H1 (cell line): ENCODE measurements around the gene BCHE.

ENCODE experiments used
- CBX8 ChIP-seq: fragments of 300-800, 300-1000 bp; sonication (generic); IDR thresholded peaks from 2 replicates; pipeline ENCODE4 v1.7.1; 2016; ENCODE audit warnings: low read depth, low read length, borderline replicate concordance
- EZH2 ChIP-seq: fragments of 200-600 bp; sonication (generic); IDR thresholded peaks from 2 replicates; pipeline ENCODE4 v1.7.1; 2012; ENCODE audit warnings: low read depth, mild to moderate bottlenecking, moderate library complexity, low read length, inconsistent platforms; ENCODE audit not compliant: severe bottlenecking
- HDAC2 ChIP-seq, 2 experiments: fragments of 300-600 bp in 1 of 2; sonication (generic) in 1 of 2; IDR thresholded peaks; 2 replicates each; pipeline ENCODE4 v1.6.1; 2011 to 2012; ENCODE audit warnings: low read depth in 2 of 2, low read length in 2 of 2, mild to moderate bottlenecking in 2 of 2, moderate library complexity in 2 of 2, borderline replicate concordance in 1 of 2, inconsistent platforms in 1 of 2
- NRF1 ChIP-seq: IDR thresholded peaks from 2 replicates; pipeline ENCODE4 v1.6.1; 2011; ENCODE audit warnings: mild to moderate bottlenecking, low read depth, low read length, improper control_type of control experiment
- POLR2A ChIP-seq, 2 experiments: IDR thresholded peaks; 1 replicate in 1 of 2; 2 replicates in 1 of 2; pipeline ENCODE4 v1.6.1; 2011; ENCODE audit warnings: low read depth in 2 of 2, low read length in 2 of 2, mild to moderate bottlenecking in 2 of 2; ENCODE audit errors: control extremely low read depth in 1 of 2
- RXRA ChIP-seq: IDR thresholded peaks from 2 replicates; pipeline ENCODE4 v1.6.1; 2011; ENCODE audit warnings: low read depth, mild to moderate bottlenecking, low read length, moderate library complexity; ENCODE audit not compliant: insufficient read depth
- YY1 ChIP-seq: IDR thresholded peaks from 2 replicates; pipeline ENCODE4 v1.6.1; 2011; ENCODE audit warnings: low read depth, mild to moderate bottlenecking, low read length
- TF ChIP-seq, protein P1 (sequence below), 3 experiments: IDR thresholded peaks; 1 replicate in 2 of 3; 2 replicates in 1 of 3; pipeline versions ENCODE4 v1.5.1 to v1.6.1; 2011; ENCODE audit warnings: low read length in 3 of 3, mild to moderate bottlenecking in 3 of 3, inconsistent platforms in 2 of 3, low read depth in 1 of 3, moderate library complexity in 1 of 3; ENCODE audit not compliant: insufficient read depth in 1 of 3; ENCODE audit errors: control extremely low read depth in 1 of 3
- TF ChIP-seq, protein P2 (sequence below): fragments of 300-600 bp; sonication (generic); IDR thresholded peaks from 2 replicates; pipeline ENCODE4 v1.7.1; 2012; ENCODE audit warnings: low read length, moderate library complexity, mild to moderate bottlenecking, inconsistent platforms; ENCODE audit not compliant: insufficient replicate concordance

DNA sequence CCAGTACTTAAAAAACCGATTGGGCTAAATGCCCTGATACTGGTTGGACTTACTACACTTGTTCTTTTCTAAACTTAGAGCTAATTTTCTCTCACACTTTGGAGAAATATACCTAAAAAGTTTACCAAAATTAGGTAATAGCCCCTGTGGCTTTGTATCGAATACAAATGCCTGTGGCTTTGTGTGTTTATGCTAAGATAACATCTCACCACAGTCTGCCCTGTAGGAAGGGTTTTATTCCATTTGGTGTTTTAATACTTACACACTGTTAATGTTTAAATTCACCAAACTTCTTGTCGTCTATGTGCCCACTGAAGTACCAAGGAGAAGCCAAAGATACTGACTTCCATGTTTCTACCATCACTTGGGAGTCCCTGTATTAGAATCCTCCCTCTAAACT, 66.4 kb downstream of the BCHE start:
- TF ChIP-seq YY1 (no peak), CBX8 (no peak), RXRA (no peak), POLR2A (IDR thresholded peaks at IDR 0.05; ENCODE audit: control extremely low read depth in 1 of 2, low read depth in 2 of 2, low read length in 2 of 2) (no peak), HDAC2 (IDR thresholded peaks at IDR 0.05; ENCODE audit: borderline replicate concordance in 1 of 2, low read depth in 2 of 2, low read length in 2 of 2) (no peak), EZH2 (no peak), NRF1 (no peak)
- TF ChIP-seq, protein P1, sequence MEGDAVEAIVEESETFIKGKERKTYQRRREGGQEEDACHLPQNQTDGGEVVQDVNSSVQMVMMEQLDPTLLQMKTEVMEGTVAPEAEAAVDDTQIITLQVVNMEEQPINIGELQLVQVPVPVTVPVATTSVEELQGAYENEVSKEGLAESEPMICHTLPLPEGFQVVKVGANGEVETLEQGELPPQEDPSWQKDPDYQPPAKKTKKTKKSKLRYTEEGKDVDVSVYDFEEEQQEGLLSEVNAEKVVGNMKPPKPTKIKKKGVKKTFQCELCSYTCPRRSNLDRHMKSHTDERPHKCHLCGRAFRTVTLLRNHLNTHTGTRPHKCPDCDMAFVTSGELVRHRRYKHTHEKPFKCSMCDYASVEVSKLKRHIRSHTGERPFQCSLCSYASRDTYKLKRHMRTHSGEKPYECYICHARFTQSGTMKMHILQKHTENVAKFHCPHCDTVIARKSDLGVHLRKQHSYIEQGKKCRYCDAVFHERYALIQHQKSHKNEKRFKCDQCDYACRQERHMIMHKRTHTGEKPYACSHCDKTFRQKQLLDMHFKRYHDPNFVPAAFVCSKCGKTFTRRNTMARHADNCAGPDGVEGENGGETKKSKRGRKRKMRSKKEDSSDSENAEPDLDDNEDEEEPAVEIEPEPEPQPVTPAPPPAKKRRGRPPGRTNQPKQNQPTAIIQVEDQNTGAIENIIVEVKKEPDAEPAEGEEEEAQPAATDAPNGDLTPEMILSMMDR (IDR thresholded peaks at IDR 0.05; ENCODE audit: control extremely low read depth in 1 of 3, insufficient read depth in 1 of 3, low read depth in 1 of 3, low read length in 3 of 3): no peak
- TF ChIP-seq, protein P2, sequence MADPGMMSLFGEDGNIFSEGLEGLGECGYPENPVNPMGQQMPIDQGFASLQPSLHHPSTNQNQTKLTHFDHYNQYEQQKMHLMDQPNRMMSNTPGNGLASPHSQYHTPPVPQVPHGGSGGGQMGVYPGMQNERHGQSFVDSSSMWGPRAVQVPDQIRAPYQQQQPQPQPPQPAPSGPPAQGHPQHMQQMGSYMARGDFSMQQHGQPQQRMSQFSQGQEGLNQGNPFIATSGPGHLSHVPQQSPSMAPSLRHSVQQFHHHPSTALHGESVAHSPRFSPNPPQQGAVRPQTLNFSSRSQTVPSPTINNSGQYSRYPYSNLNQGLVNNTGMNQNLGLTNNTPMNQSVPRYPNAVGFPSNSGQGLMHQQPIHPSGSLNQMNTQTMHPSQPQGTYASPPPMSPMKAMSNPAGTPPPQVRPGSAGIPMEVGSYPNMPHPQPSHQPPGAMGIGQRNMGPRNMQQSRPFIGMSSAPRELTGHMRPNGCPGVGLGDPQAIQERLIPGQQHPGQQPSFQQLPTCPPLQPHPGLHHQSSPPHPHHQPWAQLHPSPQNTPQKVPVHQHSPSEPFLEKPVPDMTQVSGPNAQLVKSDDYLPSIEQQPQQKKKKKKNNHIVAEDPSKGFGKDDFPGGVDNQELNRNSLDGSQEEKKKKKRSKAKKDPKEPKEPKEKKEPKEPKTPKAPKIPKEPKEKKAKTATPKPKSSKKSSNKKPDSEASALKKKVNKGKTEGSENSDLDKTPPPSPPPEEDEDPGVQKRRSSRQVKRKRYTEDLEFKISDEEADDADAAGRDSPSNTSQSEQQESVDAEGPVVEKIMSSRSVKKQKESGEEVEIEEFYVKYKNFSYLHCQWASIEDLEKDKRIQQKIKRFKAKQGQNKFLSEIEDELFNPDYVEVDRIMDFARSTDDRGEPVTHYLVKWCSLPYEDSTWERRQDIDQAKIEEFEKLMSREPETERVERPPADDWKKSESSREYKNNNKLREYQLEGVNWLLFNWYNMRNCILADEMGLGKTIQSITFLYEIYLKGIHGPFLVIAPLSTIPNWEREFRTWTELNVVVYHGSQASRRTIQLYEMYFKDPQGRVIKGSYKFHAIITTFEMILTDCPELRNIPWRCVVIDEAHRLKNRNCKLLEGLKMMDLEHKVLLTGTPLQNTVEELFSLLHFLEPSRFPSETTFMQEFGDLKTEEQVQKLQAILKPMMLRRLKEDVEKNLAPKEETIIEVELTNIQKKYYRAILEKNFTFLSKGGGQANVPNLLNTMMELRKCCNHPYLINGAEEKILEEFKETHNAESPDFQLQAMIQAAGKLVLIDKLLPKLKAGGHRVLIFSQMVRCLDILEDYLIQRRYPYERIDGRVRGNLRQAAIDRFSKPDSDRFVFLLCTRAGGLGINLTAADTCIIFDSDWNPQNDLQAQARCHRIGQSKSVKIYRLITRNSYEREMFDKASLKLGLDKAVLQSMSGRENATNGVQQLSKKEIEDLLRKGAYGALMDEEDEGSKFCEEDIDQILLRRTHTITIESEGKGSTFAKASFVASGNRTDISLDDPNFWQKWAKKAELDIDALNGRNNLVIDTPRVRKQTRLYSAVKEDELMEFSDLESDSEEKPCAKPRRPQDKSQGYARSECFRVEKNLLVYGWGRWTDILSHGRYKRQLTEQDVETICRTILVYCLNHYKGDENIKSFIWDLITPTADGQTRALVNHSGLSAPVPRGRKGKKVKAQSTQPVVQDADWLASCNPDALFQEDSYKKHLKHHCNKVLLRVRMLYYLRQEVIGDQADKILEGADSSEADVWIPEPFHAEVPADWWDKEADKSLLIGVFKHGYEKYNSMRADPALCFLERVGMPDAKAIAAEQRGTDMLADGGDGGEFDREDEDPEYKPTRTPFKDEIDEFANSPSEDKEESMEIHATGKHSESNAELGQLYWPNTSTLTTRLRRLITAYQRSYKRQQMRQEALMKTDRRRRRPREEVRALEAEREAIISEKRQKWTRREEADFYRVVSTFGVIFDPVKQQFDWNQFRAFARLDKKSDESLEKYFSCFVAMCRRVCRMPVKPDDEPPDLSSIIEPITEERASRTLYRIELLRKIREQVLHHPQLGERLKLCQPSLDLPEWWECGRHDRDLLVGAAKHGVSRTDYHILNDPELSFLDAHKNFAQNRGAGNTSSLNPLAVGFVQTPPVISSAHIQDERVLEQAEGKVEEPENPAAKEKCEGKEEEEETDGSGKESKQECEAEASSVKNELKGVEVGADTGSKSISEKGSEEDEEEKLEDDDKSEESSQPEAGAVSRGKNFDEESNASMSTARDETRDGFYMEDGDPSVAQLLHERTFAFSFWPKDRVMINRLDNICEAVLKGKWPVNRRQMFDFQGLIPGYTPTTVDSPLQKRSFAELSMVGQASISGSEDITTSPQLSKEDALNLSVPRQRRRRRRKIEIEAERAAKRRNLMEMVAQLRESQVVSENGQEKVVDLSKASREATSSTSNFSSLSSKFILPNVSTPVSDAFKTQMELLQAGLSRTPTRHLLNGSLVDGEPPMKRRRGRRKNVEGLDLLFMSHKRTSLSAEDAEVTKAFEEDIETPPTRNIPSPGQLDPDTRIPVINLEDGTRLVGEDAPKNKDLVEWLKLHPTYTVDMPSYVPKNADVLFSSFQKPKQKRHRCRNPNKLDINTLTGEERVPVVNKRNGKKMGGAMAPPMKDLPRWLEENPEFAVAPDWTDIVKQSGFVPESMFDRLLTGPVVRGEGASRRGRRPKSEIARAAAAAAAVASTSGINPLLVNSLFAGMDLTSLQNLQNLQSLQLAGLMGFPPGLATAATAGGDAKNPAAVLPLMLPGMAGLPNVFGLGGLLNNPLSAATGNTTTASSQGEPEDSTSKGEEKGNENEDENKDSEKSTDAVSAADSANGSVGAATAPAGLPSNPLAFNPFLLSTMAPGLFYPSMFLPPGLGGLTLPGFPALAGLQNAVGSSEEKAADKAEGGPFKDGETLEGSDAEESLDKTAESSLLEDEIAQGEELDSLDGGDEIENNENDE: no peak
